ENCODE data around the gene MX2.
A peak's percentile ranks its signal among the peaks of the same experiment; 100 is the strongest.

MX2 gene

GRCh38 chr21:41365377-41366107 lies 3.7 kb downstream of the MX2 start:
- DNase-seq: no peak

GRCh38 chr21:41366522-41367151 lies 4.8 kb downstream of the MX2 start:
- DNase-seq: peak in 1 of 2 experiments; percentile 19

GRCh38 chr21:41367301-41367944 lies 5.6 kb downstream of the MX2 start:
- peak; percentile 16 to 60 for DNase-seq

GRCh38 chr21:41367945-41368734 lies 6.3 kb downstream of the MX2 start:
- DNase-seq: no peak

GRCh38 chr21:41368735-41369104 lies 6.9 kb downstream of the MX2 start:
- DNase-seq: no peak

GRCh38 chr21:41369105-41369919 lies 7.5 kb downstream of the MX2 start:
- DNase-seq: peak; percentile 23 to 85

GRCh38 chr21:41369920-41370839 lies 8.4 kb downstream of the MX2 start:
- peak; percentile 8 to 50 for DNase-seq

- DNase-seq: no peak
These were observed 9.2 kb downstream of the MX2 start for GRCh38 chr21:41370840-41371684.

GRCh38 chr21:41371685-41372030 lies 9.8 kb downstream of the MX2 start:
- no peak for DNase-seq

- no peak for DNase-seq
These were observed 11.4 kb downstream of the MX2 start for GRCh38 chr21:41373253-41373652.

- DNase-seq: no peak
These were observed 11.9 kb downstream of the MX2 start for GRCh38 chr21:41373763-41374162.

- no peak for DNase-seq
These were observed 12.4 kb downstream of the MX2 start for GRCh38 chr21:41374177-41374712.

- no peak for DNase-seq
These were observed 13.2 kb downstream of the MX2 start for GRCh38 chr21:41374867-41375533.

GRCh38 chr21:41375875-41376274 lies 14.0 kb downstream of the MX2 start:
- no peak for DNase-seq

- peak in 1 of 2 experiments; percentile 18 for DNase-seq
These were observed 15.9 kb downstream of the MX2 start for GRCh38 chr21:41377715-41378114.

- DNase-seq: no peak
These were observed 17.0 kb downstream of the MX2 start for GRCh38 chr21:41378849-41379248.

GRCh38 chr21:41379901-41380300 lies 18.1 kb downstream of the MX2 start:
- DNase-seq: no peak

- DNase-seq: no peak
These were observed 19.9 kb downstream of the MX2 start for GRCh38 chr21:41381731-41382130.

- no peak for DNase-seq
These were observed 25.4 kb downstream of the MX2 start for GRCh38 chr21:41387042-41387819.
